NB4 (cell line): ENCODE data around the gene RTN4RL2.

Experiments
- DNase-seq: peaks from one replicate; pipeline ENCODE4 v3.0.0; 2010; ENCODE audit warnings: low read depth
- H3K4me3 ChIP-seq: one replicate; pipeline ENCODE4 v1.5.1; 2011; ENCODE audit warnings: mild to moderate bottlenecking, low read depth, low read length, moderate library complexity
- CTCF ChIP-seq: IDR thresholded peaks from one replicate; pipeline ENCODE4 v1.5.1; 2012; ENCODE audit warnings: low read depth, low read length
- MAX ChIP-seq: IDR thresholded peaks from 2 replicates; pipeline ENCODE4 v1.6.1; 2011; ENCODE audit warnings: low read depth, low read length
- MYC ChIP-seq: IDR thresholded peaks from 2 replicates; pipeline ENCODE4 v1.6.1; 2011; ENCODE audit warnings: low read depth, low read length
- POLR2A ChIP-seq: IDR thresholded peaks from 2 replicates; pipeline ENCODE4 v1.6.1; 2011; ENCODE audit warnings: mild to moderate bottlenecking; ENCODE audit not compliant: insufficient read length; ENCODE audit errors: extremely low read depth

Gene RTN4RL2

GRCh38 chr11:57463671-57464538, 3.6 kb downstream of the RTN4RL2 start:
- no peak for DNase-seq
- TF ChIP-seq CTCF, result no peak
- TF ChIP-seq POLR2A, result no peak
- TF ChIP-seq MYC, result no peak
- no peak for TF ChIP-seq MAX
- H3K4me3 ChIP-seq, result no peak overlapping the region

DNA sequence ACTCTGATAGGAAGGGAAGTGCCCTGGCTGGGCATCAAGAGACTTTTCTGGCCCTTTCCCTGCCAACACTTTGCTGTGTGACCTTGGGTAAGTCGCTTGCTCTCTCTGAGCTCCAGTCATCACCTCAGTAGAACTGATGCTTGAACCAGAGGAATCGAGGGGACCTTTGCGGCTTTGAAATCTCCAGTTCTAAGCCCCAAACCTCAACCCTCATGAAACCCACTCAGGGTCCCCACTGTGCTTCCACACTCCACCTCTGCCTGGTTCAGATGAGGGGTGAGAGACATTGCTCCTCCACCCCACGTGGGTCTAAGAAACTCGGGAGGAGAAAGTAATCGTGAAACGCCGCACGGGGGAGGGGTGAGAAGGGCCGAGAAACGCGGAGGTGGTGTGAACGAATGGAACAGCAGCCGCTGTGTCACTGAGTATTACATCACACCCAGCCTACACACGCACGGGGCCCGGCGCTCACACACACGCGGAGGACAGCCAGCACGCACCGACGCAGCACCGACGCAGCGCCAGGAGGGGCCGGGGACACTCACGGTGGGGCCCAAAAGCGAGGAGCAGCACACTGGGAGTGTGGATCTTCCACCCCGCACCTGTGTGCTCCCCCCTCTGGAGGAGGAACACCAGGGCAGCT, 4.3 kb downstream of the RTN4RL2 start:
- no peak overlapping the region for H3K4me3 ChIP-seq
- no peak for TF ChIP-seq CTCF
- no peak for TF ChIP-seq MAX
- TF ChIP-seq POLR2A, result no peak
- no peak for TF ChIP-seq MYC
- DNase-seq, result no peak

DNA sequence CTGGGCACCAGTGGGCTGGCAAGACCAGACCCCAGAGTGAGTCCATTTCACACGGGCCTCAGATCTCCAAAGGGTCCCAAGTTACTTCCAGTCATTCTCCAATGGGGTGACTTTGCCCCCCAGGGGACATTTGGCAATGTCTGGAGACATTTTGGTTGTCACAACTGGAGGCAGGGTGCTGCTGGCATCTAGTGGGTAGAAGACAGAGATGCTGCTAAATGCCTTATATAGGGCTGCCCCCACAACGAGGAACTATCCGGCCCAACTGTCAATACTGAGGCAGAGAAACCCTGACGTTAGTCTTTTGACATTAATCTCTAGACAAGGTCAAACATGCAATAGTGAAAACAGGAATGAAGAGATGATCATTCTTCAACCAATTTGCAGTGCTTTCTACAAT, 6.4 kb downstream of the RTN4RL2 start:
- no peak overlapping the region for H3K4me3 ChIP-seq
- TF ChIP-seq POLR2A (no peak), CTCF (peak; percentile 9)
- DNase-seq, result peak; percentile 61

- DNase-seq, result no peak
- no peak overlapping the region for H3K4me3 ChIP-seq
- TF ChIP-seq MYC (no peak), CTCF (no peak)
Observed at GRCh38 chr11:57467508-57468157, 7.3 kb downstream of the RTN4RL2 start.

DNA sequence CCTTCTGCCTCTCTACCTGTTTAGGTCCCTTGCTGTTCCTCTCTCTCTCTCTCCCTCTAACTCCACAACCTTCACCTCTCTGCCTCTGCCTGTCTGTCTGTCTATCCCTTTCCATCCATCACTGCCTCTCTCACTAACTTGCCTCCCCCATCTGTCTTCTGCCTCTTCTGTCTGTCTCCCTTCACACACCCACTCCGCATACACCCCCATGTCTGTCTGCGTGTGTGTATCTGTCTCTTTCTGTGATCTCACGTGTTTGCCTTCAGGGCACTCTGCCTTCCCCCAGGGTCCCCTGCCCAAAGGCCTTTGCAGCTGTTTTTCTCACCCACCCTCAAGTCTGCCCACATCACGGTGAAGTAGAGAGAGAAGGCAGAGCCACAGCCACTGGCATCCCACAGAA, 7.9 kb downstream of the RTN4RL2 start:
- no peak overlapping the region for H3K4me3 ChIP-seq
- TF ChIP-seq MYC (no peak), POLR2A (no peak), CTCF (no peak), MAX (no peak)
- no peak for DNase-seq
